Measurements from ENCODE around the gene RUNX1.

The RUNX1 gene

GRCh38 chr21:34843562-34843961 lies 205.5 kb downstream of the RUNX1 start:
- Histone ChIP-seq H3K4me1 (ENCODE audit: control insufficient read depth in 1 of 2, insufficient read depth in 2 of 2, low read length in 2 of 2) (peaks cover 20 to 35% of the 10 kb centered on the region in 2 experiments), H3K14ac (ENCODE audit: low read length) (no peak overlapping the region), H4K91ac (ENCODE audit: low read depth, low read length) (no peak overlapping the region), H2BK120ac (ENCODE audit: insufficient read depth, low read length, poor library complexity) (no peak overlapping the region), H3K79me1 (ENCODE audit: low read length) (peaks cover 23% of the 10 kb centered on the region), H3K36me3 (ENCODE audit: control insufficient read depth in 1 of 2, insufficient read depth in 2 of 2, low read length in 2 of 2) (peaks cover 39 to 57% of the 10 kb centered on the region in 2 experiments), H3K4me2 (ENCODE audit: low read length) (no peak overlapping the region), H3K9ac (ENCODE audit: low read length) (no peak overlapping the region), H3K18ac (ENCODE audit: low read length) (peak overlapping the region; percentile 6), H3K27ac (ENCODE audit: low read depth, low read length) (no peak overlapping the region), H2AK5ac (ENCODE audit: low read length) (no peak overlapping the region), H2BK5ac (ENCODE audit: low read depth, low read length, poor library complexity) (no peak overlapping the region), H3K9me3 (ENCODE audit: insufficient read depth, low read depth, low read length) (peaks cover under 1% of the 10 kb centered on the region), H4K12ac (ENCODE audit: low read depth, low read length) (no peak overlapping the region), H3K23ac (ENCODE audit: low read length) (no peak overlapping the region), H2BK12ac (ENCODE audit: low read length) (no peak overlapping the region), H3K79me2 (ENCODE audit: control insufficient read depth, insufficient read depth, low read length, poor library complexity) (no peaks in the 10 kb centered on the region), H4K8ac (ENCODE audit: low read depth, low read length) (no peak overlapping the region), H3K27me3 (ENCODE audit: insufficient read depth, low read length) (no peaks in the 10 kb centered on the region), H2AFZ (ENCODE audit: insufficient read depth, low read length, poor library complexity) (no peak overlapping the region), H3K4me3 (ENCODE audit: low read depth, low read length) (no peak overlapping the region), H3K4ac (ENCODE audit: low read depth, low read length) (no peak overlapping the region)
- no peak for DNase-seq
- no CpG with 5 or more reads among the region's 9 CpGs for WGBS (ENCODE audit: extremely low coverage, insufficient coverage, insufficient read length)

- Histone ChIP-seq H3K79me2 (ENCODE audit: control insufficient read depth, insufficient read depth, low read length, poor library complexity) (no peaks in the 10 kb centered on the region), H4K8ac (ENCODE audit: low read depth, low read length) (no peak overlapping the region), H3K18ac (ENCODE audit: low read length) (no peak overlapping the region), H3K4ac (ENCODE audit: low read depth, low read length) (no peak overlapping the region), H3K14ac (ENCODE audit: low read length) (no peak overlapping the region), H3K36me3 (ENCODE audit: control insufficient read depth in 1 of 2, insufficient read depth in 2 of 2, low read length in 2 of 2) (peaks cover 34 to 54% of the 10 kb centered on the region in 2 experiments), H3K27me3 (ENCODE audit: insufficient read depth, low read length) (no peaks in the 10 kb centered on the region), H2BK120ac (ENCODE audit: insufficient read depth, low read length, poor library complexity) (no peak overlapping the region), H3K9ac (ENCODE audit: low read length) (no peak overlapping the region), H3K4me2 (ENCODE audit: low read length) (no peak overlapping the region), H3K23ac (ENCODE audit: low read length) (no peak overlapping the region), H3K4me1 (ENCODE audit: control insufficient read depth in 1 of 2, insufficient read depth in 2 of 2, low read length in 2 of 2) (peaks cover 19 to 36% of the 10 kb centered on the region in 2 experiments), H2BK5ac (ENCODE audit: low read depth, low read length, poor library complexity) (no peak overlapping the region), H4K12ac (ENCODE audit: low read depth, low read length) (no peak overlapping the region), H3K27ac (ENCODE audit: low read depth, low read length) (no peak overlapping the region), H2AK5ac (ENCODE audit: low read length) (no peak overlapping the region), H2AFZ (ENCODE audit: insufficient read depth, low read length, poor library complexity) (no peak overlapping the region), H3K4me3 (ENCODE audit: low read depth, low read length) (no peak overlapping the region), H4K91ac (ENCODE audit: low read depth, low read length) (no peak overlapping the region), H3K79me1 (ENCODE audit: low read length) (peaks cover 20% of the 10 kb centered on the region), H2BK12ac (ENCODE audit: low read length) (no peak overlapping the region), H3K9me3 (ENCODE audit: insufficient read depth, low read depth, low read length) (no peaks in the 10 kb centered on the region)
- no peak for DNase-seq
- no CpG with 5 or more reads among the region's 4 CpGs for WGBS (ENCODE audit: extremely low coverage, insufficient coverage, insufficient read length)
These were observed 207.9 kb downstream of the RUNX1 start for GRCh38 chr21:34841154-34841553.

- no peak overlapping the region for H4K8ac ChIP-seq (ENCODE audit: low read depth, low read length)
- H2BK5ac ChIP-seq (ENCODE audit: low read depth, low read length, poor library complexity): no peak overlapping the region
- H3K9me3 ChIP-seq (ENCODE audit: insufficient read depth, low read depth, low read length): no peaks in the 10 kb centered on the region
- no peak overlapping the region for H3K18ac ChIP-seq (ENCODE audit: low read length)
- H2AFZ ChIP-seq (ENCODE audit: insufficient read depth, low read length, poor library complexity): no peak overlapping the region
- WGBS (ENCODE audit: extremely low coverage, insufficient coverage, insufficient read length): no CpG with 5 or more reads among the region's 4 CpGs
- no peak overlapping the region for H4K91ac ChIP-seq (ENCODE audit: low read depth, low read length)
- no peak overlapping the region for H3K9ac ChIP-seq (ENCODE audit: low read length)
- no peak overlapping the region for H3K4ac ChIP-seq (ENCODE audit: low read depth, low read length)
- peaks cover 17% of the 10 kb centered on the region for H3K79me1 ChIP-seq (ENCODE audit: low read length)
- H3K27ac ChIP-seq (ENCODE audit: low read depth, low read length): no peak overlapping the region
- H4K12ac ChIP-seq (ENCODE audit: low read depth, low read length): no peak overlapping the region
- DNase-seq: no peak
- no peak overlapping the region for H2AK5ac ChIP-seq (ENCODE audit: low read length)
- no peak overlapping the region for H2BK12ac ChIP-seq (ENCODE audit: low read length)
- H3K23ac ChIP-seq (ENCODE audit: low read length): no peak overlapping the region
- no peak overlapping the region for H3K14ac ChIP-seq (ENCODE audit: low read length)
- H3K79me2 ChIP-seq (ENCODE audit: control insufficient read depth, insufficient read depth, low read length, poor library complexity): no peaks in the 10 kb centered on the region
- no peak overlapping the region for H3K4me2 ChIP-seq (ENCODE audit: low read length)
- peaks cover 16 to 34% of the 10 kb centered on the region in 2 experiments for H3K4me1 ChIP-seq (ENCODE audit: control insufficient read depth in 1 of 2, insufficient read depth in 2 of 2, low read length in 2 of 2)
- H3K27me3 ChIP-seq (ENCODE audit: insufficient read depth, low read length): no peaks in the 10 kb centered on the region
- no peak overlapping the region for H3K4me3 ChIP-seq (ENCODE audit: low read depth, low read length)
- H2BK120ac ChIP-seq (ENCODE audit: insufficient read depth, low read length, poor library complexity): no peak overlapping the region
- peaks cover 37 to 54% of the 10 kb centered on the region in 2 experiments for H3K36me3 ChIP-seq (ENCODE audit: control insufficient read depth in 1 of 2, insufficient read depth in 2 of 2, low read length in 2 of 2)
These were observed 208.4 kb downstream of the RUNX1 start for GRCh38 chr21:34840693-34841092.

GRCh38 chr21:34838956-34839820 lies 209.9 kb downstream of the RUNX1 start:
- Histone ChIP-seq H3K18ac (ENCODE audit: low read length) (no peak overlapping the region), H2BK5ac (ENCODE audit: low read depth, low read length, poor library complexity) (no peak overlapping the region), H3K79me2 (ENCODE audit: control insufficient read depth, insufficient read depth, low read length, poor library complexity) (no peaks in the 10 kb centered on the region), H4K91ac (ENCODE audit: low read depth, low read length) (no peak overlapping the region), H2AK5ac (ENCODE audit: low read length) (no peak overlapping the region), H3K23ac (ENCODE audit: low read length) (no peak overlapping the region), H3K4me2 (ENCODE audit: low read length) (no peak overlapping the region), H3K4me1 (ENCODE audit: control insufficient read depth in 1 of 2, insufficient read depth in 2 of 2, low read length in 2 of 2) (peaks cover 10 to 27% of the 10 kb centered on the region in 2 experiments), H3K79me1 (ENCODE audit: low read length) (peaks cover 15% of the 10 kb centered on the region), H3K27me3 (ENCODE audit: insufficient read depth, low read length) (no peaks in the 10 kb centered on the region), H3K36me3 (ENCODE audit: control insufficient read depth in 1 of 2, insufficient read depth in 2 of 2, low read length in 2 of 2) (peaks cover 44 to 58% of the 10 kb centered on the region in 2 experiments), H4K8ac (ENCODE audit: low read depth, low read length) (no peak overlapping the region), H3K9me3 (ENCODE audit: insufficient read depth, low read depth, low read length) (no peaks in the 10 kb centered on the region), H3K14ac (ENCODE audit: low read length) (no peak overlapping the region), H3K9ac (ENCODE audit: low read length) (no peak overlapping the region), H2BK12ac (ENCODE audit: low read length) (no peak overlapping the region), H4K12ac (ENCODE audit: low read depth, low read length) (no peak overlapping the region), H3K4ac (ENCODE audit: low read depth, low read length) (no peak overlapping the region), H2BK120ac (ENCODE audit: insufficient read depth, low read length, poor library complexity) (no peak overlapping the region), H2AFZ (ENCODE audit: insufficient read depth, low read length, poor library complexity) (no peak overlapping the region), H3K4me3 (ENCODE audit: low read depth, low read length) (no peak overlapping the region), H3K27ac (ENCODE audit: low read depth, low read length) (no peak overlapping the region)
- no CpG with 5 or more reads among the region's 14 CpGs for WGBS (ENCODE audit: extremely low coverage, insufficient coverage, insufficient read length)
- DNase-seq: no peak
